GM19468 (cell line): ENCODE data around the gene PTDSS2.
"Not testable (repeated sequence)": the region's sequence is repeated elsewhere in the genome, so short reads cannot be mapped to it uniquely, and the experiment has no call there.

Source experiments
- ATAC-seq: cut with Tn5 transposase; IDR thresholded peaks from one replicate; pipeline ENCODE4 v1.9.1; 2021; ENCODE audit warnings: mild to moderate bottlenecking, moderate library complexity, moderate number of reproducible peaks; ENCODE audit not compliant: unreplicated experiment; ENCODE audit errors: extremely low read depth

The PTDSS2 gene

DNA sequence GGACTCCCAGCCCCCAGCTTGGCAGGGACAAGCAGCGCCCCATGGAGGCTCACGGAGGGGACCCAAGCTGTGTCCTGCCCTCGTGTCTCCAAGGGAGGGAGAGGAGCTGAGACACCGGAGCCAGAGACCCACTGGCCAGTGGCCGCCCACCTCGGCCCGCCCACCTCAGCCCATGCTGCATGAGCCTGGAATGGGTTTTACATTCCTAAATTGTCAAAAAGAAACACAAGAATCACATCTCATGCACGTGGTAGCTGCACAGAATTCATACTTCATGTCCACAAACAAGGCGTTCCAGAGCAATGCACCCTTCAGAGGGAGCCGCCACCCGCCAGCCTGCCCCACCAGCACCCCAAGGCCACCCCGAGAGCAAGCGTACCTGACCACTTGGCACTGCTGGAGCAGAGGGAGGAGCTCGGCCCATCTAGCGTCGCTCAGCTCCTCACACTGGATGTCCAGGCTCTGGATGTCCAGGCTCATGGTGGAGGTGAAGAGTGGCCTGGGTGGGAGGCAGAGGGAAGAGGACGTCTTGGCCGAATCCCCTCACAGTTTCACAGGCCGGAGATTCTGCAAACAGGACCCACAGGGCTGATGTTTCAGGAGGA lies 51.7 kb downstream of the PTDSS2 start:
- no peak for ATAC-seq

DNA sequence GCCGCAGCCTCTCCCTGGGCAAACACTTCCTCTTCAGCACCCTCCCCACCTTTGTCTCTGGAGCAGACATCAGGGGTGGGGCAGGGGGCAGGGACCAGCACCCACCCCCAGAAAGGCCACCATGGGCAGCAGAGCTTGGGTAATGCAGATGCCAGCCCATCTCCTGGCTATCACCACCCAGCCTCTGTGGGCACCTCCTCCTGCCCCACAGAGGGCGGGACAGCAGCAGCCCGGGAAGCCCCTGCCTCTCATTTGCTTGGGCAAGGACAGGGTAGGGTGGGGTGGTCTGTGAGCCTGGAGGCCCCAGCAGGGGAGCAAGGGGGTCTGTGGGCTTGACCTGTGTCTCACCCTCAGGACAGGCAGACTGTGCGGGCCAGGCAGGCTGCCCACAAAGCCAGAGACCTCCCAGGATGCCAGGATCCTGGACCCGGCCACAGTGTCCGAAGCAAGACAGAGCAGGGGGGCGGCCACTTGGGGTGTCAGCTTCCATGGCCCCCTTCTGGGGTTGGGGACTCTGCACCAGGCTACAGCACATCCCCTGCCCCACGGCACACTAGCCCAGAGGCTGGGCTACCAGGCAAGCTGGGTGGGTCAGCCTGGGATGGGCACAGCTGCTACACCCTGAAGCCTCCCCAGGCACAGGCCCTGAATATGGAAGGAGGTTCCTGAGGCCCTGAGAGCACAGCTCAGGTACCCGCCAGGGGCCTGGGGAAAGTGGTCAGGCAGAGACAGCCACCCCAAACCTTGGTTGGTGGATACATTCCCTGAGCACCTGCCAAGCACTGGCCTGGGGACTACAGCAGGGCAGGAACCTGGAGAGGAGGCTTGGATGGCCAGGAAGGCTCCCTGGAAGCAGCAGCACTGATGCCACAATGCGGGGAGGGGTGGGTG lies 52.5 kb downstream of the PTDSS2 start:
- no peak for ATAC-seq

DNA sequence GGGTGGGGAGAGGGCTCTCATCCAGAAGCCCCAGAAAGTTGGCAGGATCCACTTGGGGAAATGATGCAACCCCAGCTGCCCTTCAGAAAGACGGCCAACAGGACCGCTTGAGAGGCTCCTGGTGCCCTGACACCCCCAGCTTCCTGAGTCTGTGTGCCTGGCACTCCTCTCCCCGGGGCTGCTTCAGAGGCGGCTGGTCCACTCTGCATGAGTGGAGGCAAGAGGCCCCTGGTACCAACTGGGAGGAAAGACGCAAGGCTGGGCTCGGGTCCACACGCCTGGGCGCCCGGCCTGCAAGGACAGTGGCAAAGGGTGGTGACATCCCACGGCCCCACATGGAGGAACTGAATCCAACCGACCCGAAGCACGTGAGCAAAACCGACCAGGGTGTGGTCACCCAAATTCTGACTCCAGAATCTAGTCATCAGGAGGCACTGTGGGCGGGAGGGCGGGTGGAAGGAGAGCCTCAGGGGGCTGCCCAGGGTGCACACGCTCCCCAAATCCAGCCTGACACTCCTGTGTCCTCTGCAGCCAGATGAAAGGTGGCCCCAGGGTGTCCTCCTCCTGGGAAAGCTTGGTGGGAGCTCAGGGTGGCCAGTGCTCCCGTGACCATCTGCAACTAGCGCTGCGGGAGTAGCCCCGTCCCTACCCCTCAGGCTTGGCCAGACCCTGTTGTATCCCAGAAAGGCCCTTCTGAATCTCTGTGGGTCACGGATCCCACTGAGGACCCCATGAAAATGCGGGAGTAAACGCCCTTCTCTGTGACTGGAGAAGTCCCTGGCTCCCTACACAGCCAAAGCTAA lies 53.3 kb downstream of the PTDSS2 start:
- no peak for ATAC-seq

DNA sequence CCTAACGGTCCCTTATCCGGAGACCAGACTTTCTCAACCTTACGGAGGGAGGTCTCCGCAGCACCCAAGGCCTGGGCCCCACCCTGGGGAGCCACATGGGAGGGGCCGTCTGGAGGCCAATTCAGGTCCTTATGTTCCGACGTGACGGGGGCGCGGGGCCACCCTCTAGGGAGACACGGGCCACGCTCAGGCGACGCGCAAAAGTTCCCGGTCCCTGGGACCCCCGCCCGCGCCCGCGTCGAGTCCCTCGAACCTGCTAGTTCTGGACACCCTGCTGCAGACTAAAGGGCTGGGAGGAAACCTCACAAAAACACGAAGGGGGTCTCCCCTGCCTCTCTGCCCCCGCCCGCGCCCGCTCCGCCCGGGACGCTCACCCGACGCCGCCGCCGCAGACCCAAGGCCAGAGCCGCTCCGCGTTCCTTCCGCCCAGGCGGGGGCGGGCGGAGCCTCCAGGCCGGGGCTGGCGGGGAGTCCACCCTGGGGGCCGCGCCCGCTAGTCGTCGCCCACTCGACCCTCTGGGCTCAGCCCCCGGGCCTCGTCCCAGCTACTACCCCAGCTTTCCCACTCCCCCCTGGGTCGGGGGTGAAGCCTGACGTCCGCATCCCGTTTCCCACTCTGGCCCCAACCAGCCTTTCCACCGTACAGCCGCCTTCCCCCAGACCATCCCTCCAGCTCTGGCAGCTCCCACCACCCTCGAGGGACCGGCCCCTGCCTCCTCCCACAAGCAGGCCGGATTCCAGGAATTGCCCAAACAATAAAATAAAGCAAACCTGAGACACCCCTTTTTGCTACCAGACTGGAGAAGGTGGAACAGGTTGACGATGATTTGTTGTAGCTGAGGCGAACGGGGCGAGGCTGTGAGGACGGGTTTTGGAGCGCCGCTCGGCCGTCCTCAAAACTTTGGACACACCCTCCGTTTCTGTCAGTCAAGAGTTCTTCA lies 54.2 kb downstream of the PTDSS2 start:
- no peak for ATAC-seq

DNA sequence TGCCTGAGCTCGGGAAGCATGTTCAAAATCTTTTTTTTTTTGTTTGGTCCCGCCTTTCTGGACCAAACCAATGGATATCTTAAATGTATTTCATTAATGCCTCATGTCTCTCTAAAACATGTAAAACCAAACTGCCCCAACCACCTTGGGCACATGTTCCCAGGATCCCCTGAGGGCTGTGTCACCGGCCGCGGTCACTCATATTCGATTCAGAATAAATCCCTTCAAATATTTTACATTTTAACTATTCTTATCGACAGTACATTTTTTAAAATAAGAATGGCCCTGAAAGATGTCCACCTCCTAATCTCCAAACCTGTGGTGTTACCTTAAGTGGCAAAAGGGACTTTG lies 54.9 kb downstream of the PTDSS2 start:
- ATAC-seq: no peak

DNA sequence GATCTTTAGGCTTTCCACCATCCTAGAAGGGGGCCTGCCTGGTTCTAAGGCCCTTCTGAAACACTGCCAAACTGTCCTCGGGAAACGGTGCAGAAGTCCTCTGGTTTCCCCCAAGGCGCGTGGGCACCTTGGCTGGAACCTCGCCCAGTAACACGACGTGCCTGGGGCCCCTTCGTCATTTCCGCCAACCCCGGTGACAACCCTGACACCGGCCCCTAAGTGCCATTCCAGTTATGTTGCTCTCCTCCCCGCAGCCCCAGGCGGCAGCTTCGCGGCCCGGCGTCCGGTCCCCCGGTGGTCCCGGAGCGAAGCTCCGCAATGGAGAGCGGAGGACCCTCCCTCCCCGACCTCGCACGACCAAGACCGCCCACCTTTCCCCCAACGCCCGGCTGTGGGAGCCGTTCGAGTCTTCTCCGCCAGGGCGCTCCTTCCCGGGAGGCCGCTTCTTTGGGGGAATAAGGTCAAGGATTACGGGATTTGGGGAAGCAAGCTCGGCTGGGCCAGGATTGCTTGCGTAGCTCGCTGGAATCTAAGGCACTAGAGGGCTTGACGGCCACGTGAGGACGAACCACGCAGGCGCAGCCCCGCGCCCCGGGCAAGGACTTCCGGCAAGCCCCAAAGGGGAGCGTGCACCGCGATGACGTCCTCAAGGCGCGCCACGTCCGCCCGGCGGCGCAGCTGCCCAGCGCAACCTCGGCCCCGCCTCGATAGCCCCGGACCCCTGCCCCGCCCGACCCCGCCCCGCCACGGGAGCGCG lies 56.3 kb downstream of the PTDSS2 start:
- peak; percentile 51 for ATAC-seq

DNA sequence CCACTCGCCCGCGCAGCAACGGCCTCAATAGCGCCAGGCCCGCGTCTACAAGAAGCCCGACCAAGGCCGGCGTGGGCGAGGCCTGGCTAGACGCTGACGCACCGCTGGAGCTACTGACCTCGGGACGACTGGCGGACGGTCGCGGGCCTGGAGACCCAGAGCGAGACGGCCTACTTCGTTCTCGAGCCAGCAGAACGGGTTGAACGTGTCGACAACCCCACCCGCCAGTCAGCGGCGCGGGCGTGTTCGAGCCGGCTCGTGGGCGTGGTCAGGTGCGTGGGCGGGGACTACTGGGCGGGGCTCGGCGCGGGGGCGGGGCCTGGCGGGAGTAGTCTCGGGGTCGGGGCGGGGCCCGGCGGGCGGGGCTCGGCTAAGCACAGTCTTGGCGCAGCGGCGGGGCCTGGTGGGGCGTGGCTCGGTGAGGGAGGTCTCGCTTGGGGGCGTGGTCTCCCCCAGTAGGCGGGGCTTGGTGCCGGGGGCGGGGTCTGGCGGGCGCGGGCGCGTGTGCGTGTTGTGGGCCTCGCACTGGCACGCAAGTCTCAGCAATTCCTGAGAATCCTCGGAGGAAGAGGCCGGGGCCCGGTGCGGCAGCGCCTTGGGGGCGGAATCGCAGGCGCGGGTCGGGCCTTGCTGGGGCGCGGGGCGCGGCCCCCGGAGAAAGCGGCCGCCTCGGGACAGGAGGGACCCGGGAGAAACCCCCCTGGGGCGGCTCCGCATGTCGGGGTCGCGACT lies 57.1 kb downstream of the PTDSS2 start, which contains the start of gene RNH1:
Gene RNH1, minus strand, starts transcription at position 248 of the 732 bp plus-strand sequence. CDS start 5,080 bp downstream, outside the sequence.
- ATAC-seq: no peak

DNA sequence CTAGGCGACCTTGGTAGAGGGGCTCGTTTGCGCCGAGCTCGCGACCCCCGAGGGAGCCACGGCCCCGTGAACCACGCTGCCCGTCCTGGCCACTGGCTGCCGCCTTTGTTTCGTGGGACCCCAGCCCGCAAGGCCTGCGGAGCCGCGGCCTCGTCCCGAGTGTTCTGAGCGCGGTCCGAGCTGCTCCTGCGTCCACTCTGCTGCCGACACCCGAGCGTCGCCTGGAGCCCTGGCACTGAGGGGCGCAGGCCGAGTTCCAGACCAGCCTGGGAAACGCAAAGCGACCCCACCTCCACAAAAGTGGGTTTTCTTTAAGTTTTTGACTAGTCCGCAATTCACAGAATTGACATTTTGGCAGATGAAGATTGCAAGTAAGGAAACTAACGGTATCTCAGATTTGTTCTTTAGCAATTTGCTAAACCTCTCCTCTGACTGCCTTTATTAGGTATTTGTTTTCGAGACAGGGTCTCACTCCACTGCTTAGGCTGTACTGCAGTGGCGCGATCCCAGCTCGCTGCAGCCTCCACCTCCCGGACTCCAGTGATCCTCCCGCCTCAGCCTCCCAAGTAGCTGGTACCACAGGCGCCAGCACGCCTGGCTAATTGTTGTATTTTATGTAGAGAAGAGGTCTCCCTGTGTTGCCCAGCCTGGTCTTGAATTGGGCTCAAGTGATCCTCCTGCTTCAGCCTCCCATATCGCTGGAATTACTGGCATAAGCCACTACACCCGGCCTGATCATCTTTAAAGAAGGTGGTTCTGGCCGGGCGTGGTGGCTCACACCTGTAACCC lies 57.8 kb downstream of the PTDSS2 start:
- ATAC-seq: no peak

DNA sequence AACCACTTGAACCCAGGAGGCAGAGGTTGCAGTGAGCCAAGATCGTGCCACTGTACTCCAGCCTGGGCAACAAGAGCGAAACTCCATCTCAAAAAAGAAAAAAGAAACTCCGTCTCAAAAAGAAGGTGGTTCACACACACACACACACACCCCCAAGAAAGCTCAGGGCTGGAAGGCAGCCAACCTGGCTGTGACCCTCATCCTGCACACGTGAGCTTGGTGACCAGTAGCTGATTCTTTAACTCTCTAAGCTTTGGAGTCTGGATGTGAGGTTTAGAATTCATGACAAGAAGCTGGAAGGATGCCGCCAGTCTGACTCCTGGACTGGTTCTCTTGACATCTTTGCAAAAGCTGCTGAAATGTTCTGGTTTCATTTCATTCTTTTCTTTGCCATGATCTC lies 58.9 kb downstream of the PTDSS2 start:
- ATAC-seq: no peak

DNA sequence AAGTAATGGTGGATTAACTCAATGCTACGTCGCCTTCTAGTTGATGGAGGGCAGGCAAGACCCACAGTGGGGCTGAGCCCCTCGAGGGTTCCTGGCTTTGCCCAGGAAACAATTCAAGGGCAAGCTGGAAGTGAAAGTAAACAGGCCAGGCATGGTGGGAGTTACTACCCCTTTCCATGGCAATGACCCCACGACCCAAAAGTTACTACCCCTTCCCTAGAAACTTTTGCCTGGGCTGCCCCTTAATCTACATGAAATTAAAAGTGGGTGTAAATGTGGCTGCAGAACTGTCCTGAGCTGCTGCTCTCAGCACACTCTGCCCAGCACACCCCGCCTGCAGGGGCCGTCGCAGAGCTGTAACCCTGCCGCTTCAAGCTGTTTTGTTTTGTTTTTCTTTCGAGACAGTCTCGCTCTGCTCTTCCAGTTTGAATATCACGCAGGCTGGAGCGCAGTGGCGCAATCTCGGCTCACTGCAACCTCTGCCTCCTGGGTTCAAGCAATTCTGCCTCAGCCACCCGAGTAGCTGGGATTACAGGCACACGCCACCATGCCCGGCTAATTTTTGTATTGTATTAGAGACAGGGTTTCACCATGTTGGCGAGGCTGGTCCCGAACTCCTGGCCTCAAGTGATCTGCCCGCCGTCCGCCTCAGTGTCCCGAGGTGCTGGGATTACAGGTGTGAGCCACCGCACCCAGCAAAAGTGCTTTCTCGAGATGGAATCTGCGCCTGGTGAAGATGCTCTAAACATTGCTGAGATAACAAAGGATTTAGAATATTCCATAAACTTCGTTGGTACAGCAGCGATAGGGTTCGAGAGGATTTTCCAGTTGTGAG lies 62.9 kb downstream of the PTDSS2 start:
- no peak for ATAC-seq

DNA sequence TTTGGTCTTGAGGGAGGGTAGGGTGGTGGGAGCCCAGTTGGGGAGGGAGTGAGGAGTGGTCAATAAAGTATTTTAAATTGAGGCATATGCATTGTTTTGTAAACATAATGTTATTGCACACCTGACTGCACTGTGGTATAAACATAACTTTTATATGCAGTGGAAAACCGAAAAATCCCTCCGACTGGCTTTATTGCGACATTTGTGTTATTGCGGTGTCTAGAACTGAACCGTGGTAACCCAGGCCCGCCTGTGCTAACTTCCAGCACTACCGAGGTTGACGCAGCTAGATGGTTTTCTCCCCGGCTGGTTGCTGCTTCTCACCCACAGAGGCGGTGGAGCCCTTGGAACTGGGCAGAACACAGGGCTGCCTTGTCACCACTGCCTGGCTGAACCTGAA lies 64.5 kb downstream of the PTDSS2 start:
- no peak for ATAC-seq

DNA sequence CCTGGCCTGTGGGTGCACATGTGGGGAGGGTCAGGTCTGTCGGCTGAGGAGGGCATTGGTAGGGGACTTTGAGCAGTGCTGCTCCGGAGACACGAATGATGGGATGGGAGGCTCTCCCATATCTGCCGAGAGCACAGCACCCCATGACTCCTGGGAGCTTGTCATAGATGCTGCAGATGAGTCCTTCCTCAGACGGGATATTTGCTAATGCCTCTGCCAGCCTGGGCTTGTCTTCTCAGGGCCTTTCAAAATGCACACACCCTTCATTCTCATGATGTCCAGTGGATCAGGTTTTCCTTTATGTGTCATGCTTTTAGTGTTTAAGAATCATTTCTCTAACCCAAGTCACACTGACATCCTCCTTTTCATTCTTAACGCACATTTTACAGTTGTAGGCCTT lies 65.1 kb downstream of the PTDSS2 start:
- ATAC-seq: no peak

DNA sequence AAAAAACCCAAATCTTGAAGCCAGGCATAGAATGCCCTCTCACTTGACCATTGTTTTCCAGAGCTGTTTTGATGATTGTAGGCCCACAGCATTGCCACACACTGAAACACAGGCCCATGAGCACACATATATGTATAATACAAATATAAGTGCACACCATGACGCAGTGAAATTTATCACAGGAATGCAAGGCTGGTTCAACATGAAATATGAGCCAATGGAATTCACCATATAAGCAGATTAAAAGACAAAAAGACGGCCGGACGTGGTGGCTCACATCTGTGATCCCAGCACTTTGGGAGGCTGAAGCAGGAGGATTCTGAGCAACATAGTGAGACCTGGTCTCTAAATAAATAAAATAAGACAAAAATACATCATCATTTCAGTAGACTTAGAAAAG lies 66.3 kb downstream of the PTDSS2 start:
- no peak for ATAC-seq

DNA sequence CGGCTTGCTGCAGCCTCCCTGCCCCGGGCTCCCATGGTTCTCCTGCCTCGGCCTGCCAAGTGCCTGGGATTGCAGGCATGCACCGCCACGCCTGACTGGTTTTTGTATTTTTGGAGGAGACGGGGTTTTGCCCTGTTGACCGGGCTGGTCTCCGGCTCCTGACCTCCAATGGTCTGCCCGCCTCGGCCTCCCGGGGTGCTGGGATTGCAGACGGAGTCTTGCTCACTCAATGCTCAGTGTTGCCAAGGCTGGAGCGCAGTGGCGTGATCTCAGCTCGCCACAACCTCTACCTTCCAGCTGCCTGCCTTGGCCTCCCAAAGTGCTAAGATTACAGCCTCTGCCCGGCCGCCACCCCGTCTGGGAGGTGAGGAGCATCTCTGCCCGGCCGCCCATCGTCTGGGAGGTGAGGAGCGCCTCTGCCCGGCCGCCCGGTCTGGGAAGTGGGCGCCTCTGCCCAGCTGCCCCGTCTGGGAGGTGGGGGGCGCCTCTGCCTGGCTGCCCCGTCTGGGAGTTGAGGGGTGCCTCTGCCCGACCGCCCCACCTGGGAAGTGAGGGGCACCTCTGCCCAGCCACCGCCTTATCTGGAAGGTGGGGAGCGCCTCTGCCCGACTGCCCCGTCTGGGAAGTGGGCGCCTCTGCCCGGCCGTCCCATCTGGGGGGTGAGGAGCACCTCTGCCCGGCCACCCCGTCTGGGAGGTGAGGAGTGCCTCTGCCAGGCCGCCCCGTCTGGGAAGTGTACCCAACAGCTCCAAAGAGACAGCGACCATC lies 67.0 kb downstream of the PTDSS2 start:
- ATAC-seq: not testable (repeated sequence)

DNA sequence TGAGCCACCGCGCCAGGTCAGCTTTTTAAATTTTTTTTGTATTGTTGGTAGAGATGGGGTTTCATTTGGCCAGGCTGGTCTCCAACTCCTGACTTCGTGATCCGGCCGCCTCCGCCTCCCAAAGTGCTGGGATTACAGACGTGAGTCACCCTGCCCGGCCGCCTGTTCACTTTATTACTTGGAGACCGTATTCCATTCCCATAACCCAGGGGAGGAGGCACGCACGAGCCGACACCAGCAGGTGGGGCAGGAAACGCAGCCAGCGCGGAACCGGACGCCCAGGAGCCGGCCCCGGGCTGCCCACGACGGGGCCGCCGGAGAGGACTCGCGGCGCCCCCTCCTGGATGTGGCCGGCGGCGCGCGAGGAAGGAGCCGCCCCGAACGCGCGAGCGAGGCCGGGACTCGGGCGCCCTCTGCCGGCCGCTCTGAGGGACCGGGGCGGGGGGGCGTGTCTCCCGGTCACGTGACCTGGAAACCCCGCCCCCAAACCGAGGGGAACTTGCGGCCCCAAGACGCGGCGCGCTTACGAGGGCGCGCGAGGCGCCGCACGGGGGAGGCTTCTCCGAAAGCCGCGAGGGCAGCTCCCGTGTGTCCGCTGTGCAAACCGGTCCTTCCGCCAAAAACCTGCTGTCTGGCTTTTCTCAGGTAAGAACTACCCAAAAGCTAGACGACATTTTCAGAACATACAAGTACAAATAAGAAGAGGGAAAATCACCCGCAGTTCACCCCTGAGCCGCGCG lies 68.6 kb downstream of the PTDSS2 start:
- ATAC-seq: no peak
